Keratinocyte (primary cell): ENCODE data around the gene MVB12B. TPM values are rescaled to one million over a fixed set of nuclear protein-coding genes. Genes with fewer than 3 reads are reported as not detected.

Source experiments
- DNase-seq: peaks from one replicate; pipeline ENCODE4 v3.0.0-alpha.2; 2011; ENCODE audit warnings: low read depth, missing footprints, low spot score
- FAIRE-seq: peaks from 2 replicates; lab custom pipeline; 2011; peaks lifted over from hg19 to GRCh38; lab: Jason Lieb, UNC
- H2AFZ ChIP-seq: 2 replicates; pipeline ENCODE4 v1.6.0; 2012; ENCODE audit warnings: low read length, control low read depth, inconsistent platforms; ENCODE audit not compliant: control insufficient read depth
- H3K27ac ChIP-seq: 2 replicates; pipeline ENCODE4 v1.5.1; 2011; ENCODE audit warnings: low read length; ENCODE audit not compliant: control insufficient read depth, insufficient read depth
- H3K27me3 ChIP-seq: 3 replicates; pipeline ENCODE4 v1.6.0; 2011; ENCODE audit warnings: low read length; ENCODE audit not compliant: control insufficient read depth, insufficient read depth; ENCODE audit errors: extremely low read depth
- H3K36me3 ChIP-seq, 2 experiments: 2 replicates in 1 of 2; 3 replicates in 1 of 2; pipeline ENCODE4 v1.5.1; 2011; ENCODE audit warnings: low read length in 2 of 2, mild to moderate bottlenecking in 1 of 2; ENCODE audit not compliant: control insufficient read depth in 2 of 2, insufficient read depth in 2 of 2; ENCODE audit errors: extremely low read depth in 1 of 2
- H3K4me1 ChIP-seq: 3 replicates; pipeline ENCODE4 v1.5.1; 2011; ENCODE audit warnings: low read length; ENCODE audit not compliant: control insufficient read depth, insufficient read depth; ENCODE audit errors: extremely low read depth
- H3K4me2 ChIP-seq: 3 replicates; pipeline ENCODE4 v1.6.0; 2011; ENCODE audit warnings: low read depth, low read length; ENCODE audit not compliant: control insufficient read depth, insufficient read depth; ENCODE audit errors: extremely low read depth
- H3K4me3 ChIP-seq, 3 experiments: fragments of 200-600 bp in 1 of 3; sonication (generic) in 1 of 3; 2 replicates in 2 of 3; 3 replicates in 1 of 3; pipeline ENCODE4 v1.5.1; 2011 to 2016; ENCODE audit warnings: low read length in 3 of 3, mild to moderate bottlenecking in 3 of 3, control low read depth in 2 of 3, inconsistent platforms in 1 of 3, low read depth in 1 of 3, mixed read lengths in 1 of 3, mixed run types in 1 of 3, moderate library complexity in 1 of 3; ENCODE audit not compliant: control insufficient read depth in 2 of 3, insufficient read depth in 2 of 3; ENCODE audit errors: extremely low read depth in 1 of 3
- H3K79me2 ChIP-seq: 2 replicates; pipeline ENCODE4 v1.6.0; 2012; ENCODE audit warnings: low read length; ENCODE audit not compliant: control insufficient read depth, insufficient read depth
- H3K9ac ChIP-seq: 3 replicates; pipeline ENCODE4 v1.6.0; 2011; ENCODE audit warnings: low read length; ENCODE audit not compliant: control insufficient read depth, insufficient read depth; ENCODE audit errors: extremely low read depth
- H3K9me1 ChIP-seq: 3 replicates; pipeline ENCODE4 v1.6.0; 2011; ENCODE audit warnings: low read length; ENCODE audit not compliant: control insufficient read depth, insufficient read depth; ENCODE audit errors: extremely low read depth
- H3K9me3 ChIP-seq: 2 replicates; pipeline ENCODE4 v1.5.1; 2012; ENCODE audit warnings: low read depth, low read length; ENCODE audit not compliant: control insufficient read depth
- H4K20me1 ChIP-seq: 3 replicates; pipeline ENCODE4 v1.6.0; 2011; ENCODE audit warnings: low read length; ENCODE audit not compliant: control insufficient read depth, insufficient read depth; ENCODE audit errors: extremely low read depth
- EZH2 ChIP-seq: IDR thresholded peaks from one replicate; pipeline ENCODE4 v1.6.1; 2012; ENCODE audit warnings: inconsistent platforms, mild to moderate bottlenecking, low read length, moderate library complexity
- dilution Hi-C: fragments of 300-500 bp; cut with MboI; formaldehyde crosslinking; loops from one replicate; pipeline ENCODE4 v1.7.0; 2020; ENCODE audit warnings: low sequenced_read_pairs; ENCODE audit not compliant: extremely low pct_ligation_motif_present
- polyA plus RNA-seq, 5 experiments: library from polyadenylated mRNA; depleted of rRNA in 3 of 5; stranded (reverse) in 3 of 5; stranded (forward) in 1 of 5; unstranded in 1 of 5; fragments of >200 nt; gene quantifications; 1 replicate in 1 of 5; 2 replicates in 3 of 5; 3 replicates in 1 of 5; pipeline versions ENCODE4 v1.2.1 to v1.2.3, GENCODE V29; 2011 to 2012; ENCODE audit warnings: missing spikeins in 2 of 5, low read depth in 1 of 5, low replicate concordance in 1 of 5
- TF ChIP-seq, protein P1 (sequence below), 3 experiments: IDR thresholded peaks in 1 of 3; conservative IDR thresholded peaks in 1 of 3; optimal IDR thresholded peaks in 1 of 3; 2 replicates in 2 of 3; 3 replicates in 1 of 3; pipeline versions ENCODE3 to v1.5.1; 2011; ENCODE audit warnings: low read length in 3 of 3, mild to moderate bottlenecking in 3 of 3, moderate library complexity in 2 of 3, control low read depth in 1 of 3, inconsistent platforms in 1 of 3; ENCODE audit not compliant: insufficient read depth in 2 of 3; ENCODE audit errors: extremely low read depth in 1 of 3

MVB12B gene
- polyA plus RNA-seq, 1 donor (not counting 4 experiments of a cell fraction or from before 2014, with no cell fraction given): 1.2 TPM

DNA sequence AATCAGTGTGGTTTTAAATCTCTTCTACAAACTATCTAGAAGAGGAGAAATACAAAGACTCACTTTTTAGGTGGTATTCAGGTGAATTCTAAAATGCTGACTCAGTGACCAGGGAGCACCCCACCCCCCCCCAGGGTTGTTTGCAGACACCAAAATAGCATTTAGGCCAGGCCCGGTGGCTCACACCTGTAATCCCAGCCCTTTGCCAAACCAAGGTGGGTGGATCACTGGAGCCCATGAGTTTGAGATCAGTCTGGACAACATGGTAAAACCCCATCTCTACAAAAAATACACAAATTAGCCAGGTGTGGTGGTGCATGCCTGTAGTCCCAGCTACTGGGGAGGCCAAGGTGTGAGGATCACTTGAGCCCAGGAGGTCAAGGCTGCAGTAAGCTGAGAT, 168.1 kb downstream of the MVB12B start:
- no peak for FAIRE-seq
- Histone ChIP-seq H3K79me2 (no peaks in the 10 kb centered on the region), H3K36me3 (no peaks in the 10 kb centered on the region), H3K4me3 (no peak overlapping the region), H2AFZ (no peak overlapping the region), H4K20me1 (no peaks in the 10 kb centered on the region), H3K9ac (no peak overlapping the region), H3K27me3 (no peaks in the 10 kb centered on the region), H3K9me1 (no peaks in the 10 kb centered on the region), H3K4me2 (no peak overlapping the region), H3K27ac (no peak overlapping the region), H3K4me1 (no peaks in the 10 kb centered on the region), H3K9me3 (no peaks in the 10 kb centered on the region)
- dilution Hi-C loops: no loop called here
- TF ChIP-seq, protein P1, sequence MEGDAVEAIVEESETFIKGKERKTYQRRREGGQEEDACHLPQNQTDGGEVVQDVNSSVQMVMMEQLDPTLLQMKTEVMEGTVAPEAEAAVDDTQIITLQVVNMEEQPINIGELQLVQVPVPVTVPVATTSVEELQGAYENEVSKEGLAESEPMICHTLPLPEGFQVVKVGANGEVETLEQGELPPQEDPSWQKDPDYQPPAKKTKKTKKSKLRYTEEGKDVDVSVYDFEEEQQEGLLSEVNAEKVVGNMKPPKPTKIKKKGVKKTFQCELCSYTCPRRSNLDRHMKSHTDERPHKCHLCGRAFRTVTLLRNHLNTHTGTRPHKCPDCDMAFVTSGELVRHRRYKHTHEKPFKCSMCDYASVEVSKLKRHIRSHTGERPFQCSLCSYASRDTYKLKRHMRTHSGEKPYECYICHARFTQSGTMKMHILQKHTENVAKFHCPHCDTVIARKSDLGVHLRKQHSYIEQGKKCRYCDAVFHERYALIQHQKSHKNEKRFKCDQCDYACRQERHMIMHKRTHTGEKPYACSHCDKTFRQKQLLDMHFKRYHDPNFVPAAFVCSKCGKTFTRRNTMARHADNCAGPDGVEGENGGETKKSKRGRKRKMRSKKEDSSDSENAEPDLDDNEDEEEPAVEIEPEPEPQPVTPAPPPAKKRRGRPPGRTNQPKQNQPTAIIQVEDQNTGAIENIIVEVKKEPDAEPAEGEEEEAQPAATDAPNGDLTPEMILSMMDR (optimal IDR thresholded peaks at IDR 0.05 in 1 of 3, IDR thresholded peaks at IDR 0.05 in 1 of 3, conservative IDR thresholded peaks at IDR 0.05 in 1 of 3; ENCODE audit: extremely low read depth in 1 of 3, insufficient read depth in 2 of 3, low read length in 3 of 3): no peak
- TF ChIP-seq EZH2: no peak
- no peak for DNase-seq

DNA sequence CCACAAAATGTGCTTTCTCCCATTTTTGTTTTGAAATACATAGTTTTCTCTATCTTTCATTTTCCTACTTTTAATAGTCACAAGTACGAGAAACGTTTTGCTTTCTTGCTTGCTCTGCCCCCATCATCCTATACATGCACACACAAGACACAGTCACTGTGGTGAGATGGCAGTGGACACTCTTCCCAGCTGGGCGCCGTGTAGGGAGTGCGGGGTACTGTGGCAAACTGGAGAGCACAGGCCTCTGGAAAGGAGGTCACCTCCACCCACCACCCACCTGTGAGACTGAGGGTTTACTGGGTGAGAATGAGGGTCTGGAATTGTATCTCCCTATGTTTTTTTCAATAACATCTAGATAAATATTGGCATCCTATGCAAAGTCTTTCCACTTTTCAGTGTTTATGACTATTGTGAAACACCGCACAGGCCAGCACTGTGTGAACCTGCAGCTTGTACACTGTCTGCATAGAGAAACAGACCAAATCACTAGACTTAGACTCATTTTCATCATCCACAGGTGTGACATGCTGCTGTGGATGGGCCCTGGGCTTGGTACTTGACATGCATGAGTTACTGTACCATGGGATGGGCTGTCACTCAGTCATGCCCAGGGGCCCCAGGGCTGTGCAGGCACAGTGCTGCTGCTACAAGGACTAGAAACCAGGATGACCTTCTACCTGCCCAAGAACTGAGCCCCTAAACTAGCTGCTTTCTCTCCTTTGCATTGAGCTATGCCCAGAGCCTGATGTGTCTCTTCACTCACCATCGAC, 169.0 kb downstream of the MVB12B start:
- Histone ChIP-seq H3K4me2 (no peak overlapping the region), H3K27ac (no peak overlapping the region), H3K27me3 (no peaks in the 10 kb centered on the region), H4K20me1 (no peaks in the 10 kb centered on the region), H2AFZ (no peak overlapping the region), H3K4me3 (no peak overlapping the region), H3K79me2 (no peaks in the 10 kb centered on the region), H3K9me3 (no peaks in the 10 kb centered on the region), H3K36me3 (no peaks in the 10 kb centered on the region), H3K9me1 (no peaks in the 10 kb centered on the region), H3K9ac (no peak overlapping the region), H3K4me1 (peaks cover 1% of the 10 kb centered on the region)
- no peak for FAIRE-seq
- TF ChIP-seq, protein P1 (optimal IDR thresholded peaks at IDR 0.05 in 1 of 3, IDR thresholded peaks at IDR 0.05 in 1 of 3, conservative IDR thresholded peaks at IDR 0.05 in 1 of 3; ENCODE audit: extremely low read depth in 1 of 3, insufficient read depth in 2 of 3, low read length in 3 of 3): no peak
- TF ChIP-seq EZH2: no peak
- no peak for DNase-seq
- dilution Hi-C loops: no loop called here
